GM12892 (cell line): Measurements from ENCODE around the gene NCAM2.

ENCODE experiments used
- DNase-seq: peaks from one replicate; pipeline ENCODE4 v3.0.0; 2011; ENCODE audit not compliant: insufficient read length
- FAIRE-seq: peaks from 2 replicates; lab custom pipeline; 2011; peaks lifted over from hg19 to GRCh38; lab: Jason Lieb, UNC
- POLR2A ChIP-seq: IDR thresholded peaks from 2 replicates; pipeline ENCODE4 v1.6.1; 2011; ENCODE audit warnings: low read depth, low read length, control low read depth
- POLR2AphosphoS5 ChIP-seq: IDR thresholded peaks from 2 replicates; pipeline ENCODE4 v1.6.1; 2011; ENCODE audit warnings: low read depth, low read length, control low read depth
- TAF1 ChIP-seq: IDR thresholded peaks from 2 replicates; pipeline ENCODE4 v1.6.1; 2011; ENCODE audit warnings: low read depth, mild to moderate bottlenecking, control low read depth, low read length, borderline replicate concordance

The NCAM2 gene

DNA sequence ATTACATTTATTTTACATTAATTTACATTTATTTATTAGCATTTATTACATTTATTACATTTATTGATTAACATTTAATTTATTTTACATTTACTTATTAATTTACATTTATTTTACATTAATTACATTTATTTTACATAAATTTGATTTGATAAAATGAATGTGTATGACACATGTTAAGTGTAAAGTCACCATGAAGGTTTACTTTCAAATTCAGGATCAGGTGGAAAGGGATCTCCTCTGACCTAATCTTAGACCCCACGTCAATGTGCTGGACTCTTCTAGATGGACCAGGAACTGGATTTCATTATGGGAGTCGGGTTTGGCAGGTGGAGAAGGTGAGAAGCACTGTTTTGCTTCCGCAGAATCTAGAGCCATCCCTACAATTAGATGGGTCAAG is 76.1 kb downstream of the NCAM2 start:
- no peak for DNase-seq
- FAIRE-seq, result no peak
- no peak for TF ChIP-seq TAF1

DNA sequence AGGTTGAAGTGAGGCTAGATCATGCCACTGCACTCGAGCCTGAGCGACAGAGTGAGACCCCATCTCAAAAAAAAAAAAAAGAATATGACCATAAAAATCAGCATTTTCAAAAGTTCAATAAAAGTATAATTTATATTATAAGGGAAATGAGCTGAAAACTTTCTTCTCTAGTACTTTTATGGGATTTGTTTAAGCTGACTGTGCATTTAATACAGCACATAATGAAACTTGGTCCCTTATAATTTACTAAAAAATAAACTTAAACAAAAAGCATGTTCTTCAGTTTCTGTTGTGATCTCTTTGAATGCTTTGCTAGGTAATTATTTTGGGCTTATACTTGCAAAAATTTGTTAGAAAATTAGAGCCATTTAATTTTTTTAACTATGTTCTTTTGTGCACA is 77.8 kb downstream of the NCAM2 start:
- no peak for FAIRE-seq

DNA sequence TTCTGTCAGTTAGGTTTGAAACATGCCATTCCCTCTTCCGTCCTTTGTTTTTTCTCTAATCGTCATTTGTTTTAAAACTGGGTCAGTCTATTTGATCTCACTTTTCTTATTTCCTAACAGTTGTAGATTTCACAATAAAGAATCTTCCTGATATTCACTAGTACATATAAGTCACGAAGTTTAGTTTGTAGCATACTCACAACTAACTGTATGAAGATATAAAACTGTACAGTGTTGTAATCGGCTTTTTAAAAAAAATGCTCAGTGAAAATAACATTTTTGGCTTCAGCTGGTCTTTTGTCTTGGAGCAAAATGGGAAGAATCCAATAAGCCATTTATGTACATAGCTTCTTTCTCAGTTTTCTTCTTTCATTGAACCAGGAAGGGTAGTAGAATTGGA is 78.3 kb downstream of the NCAM2 start:
- no peak for FAIRE-seq
- no peak for DNase-seq
- TF ChIP-seq TAF1, result no peak
- TF ChIP-seq POLR2AphosphoS5, result no peak
- no peak for TF ChIP-seq POLR2A

More for the DNA sequence above, 77.8 kb downstream of the NCAM2 start:
- DNase-seq, result no peak
- TF ChIP-seq POLR2AphosphoS5, result no peak
- no peak for TF ChIP-seq POLR2A
- no peak for TF ChIP-seq TAF1

DNA sequence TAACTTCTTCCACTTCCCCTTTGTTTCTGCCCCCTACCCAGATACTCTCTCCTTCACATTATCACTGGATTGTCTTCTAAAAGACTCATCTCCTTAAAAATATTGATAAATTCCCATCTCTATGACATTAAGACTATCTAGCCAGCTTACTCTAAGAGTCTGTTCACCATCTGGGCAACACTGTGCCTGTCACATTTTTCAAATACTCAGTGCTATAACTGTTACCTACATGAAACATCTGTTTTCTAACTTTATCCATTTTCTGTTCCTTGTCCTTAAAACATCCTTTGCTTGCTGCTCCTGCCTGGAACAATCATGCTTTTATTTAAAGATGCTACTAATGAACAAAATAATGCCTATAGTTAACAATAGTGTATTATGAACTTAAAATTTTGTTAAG is 81.4 kb downstream of the NCAM2 start:
- DNase-seq, result no peak
- TF ChIP-seq POLR2AphosphoS5 (no peak), TAF1 (no peak), POLR2A (no peak)
- FAIRE-seq, result no peak

- DNase-seq (no peak), FAIRE-seq (no peak)
- TF ChIP-seq POLR2AphosphoS5 (no peak), TAF1 (no peak), POLR2A (no peak)
Observed at GRCh38 chr21:21084179-21084578, 86.0 kb downstream of the NCAM2 start.

DNA sequence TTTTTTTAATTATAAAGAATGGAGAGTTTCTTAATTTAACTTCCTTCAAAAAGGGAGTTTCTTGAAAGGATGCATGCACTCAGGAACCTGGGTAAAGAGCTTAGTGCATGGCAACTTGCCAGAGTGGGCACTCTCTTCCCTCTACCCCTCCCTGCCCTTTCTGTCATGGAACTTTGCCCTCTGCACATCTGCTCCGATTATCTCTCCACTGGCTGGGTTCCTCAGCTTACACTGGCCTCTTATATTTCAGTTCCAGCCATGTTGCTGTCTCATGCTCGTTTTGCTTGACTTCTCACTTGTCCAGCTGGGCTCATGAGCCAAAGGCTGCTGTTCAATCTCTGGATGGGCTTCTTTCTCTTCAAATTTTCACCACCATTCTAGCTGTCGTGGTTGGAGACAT is 87.0 kb downstream of the NCAM2 start:
- TF ChIP-seq TAF1 (no peak), POLR2A (no peak), POLR2AphosphoS5 (no peak)
- DNase-seq (no peak), FAIRE-seq (no peak)

- FAIRE-seq (no peak), DNase-seq (no peak)
- TF ChIP-seq POLR2A, result no peak
- no peak for TF ChIP-seq POLR2AphosphoS5
Observed at GRCh38 chr21:21096956-21097355, 98.7 kb downstream of the NCAM2 start.

DNA sequence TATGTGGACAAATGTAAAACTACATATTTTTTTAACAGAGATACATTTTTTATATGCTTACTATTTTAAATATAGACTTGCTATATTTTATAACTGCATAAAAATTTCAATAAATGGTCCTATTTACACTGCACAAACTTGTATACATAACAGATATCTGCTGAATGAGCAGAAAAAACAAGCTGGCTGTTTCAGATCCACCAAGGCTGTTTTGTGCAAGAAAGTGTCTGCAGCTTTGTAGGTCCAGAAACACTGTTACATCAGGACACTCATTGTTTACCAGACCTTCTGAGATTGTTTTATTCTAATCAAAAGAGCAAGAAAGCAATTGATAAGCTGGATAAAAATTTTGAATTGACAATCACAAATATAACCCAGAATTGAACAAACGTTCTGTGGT is 99.3 kb downstream of the NCAM2 start:
- TF ChIP-seq POLR2AphosphoS5 (no peak), POLR2A (no peak)
- DNase-seq, result no peak
- no peak for FAIRE-seq

DNA sequence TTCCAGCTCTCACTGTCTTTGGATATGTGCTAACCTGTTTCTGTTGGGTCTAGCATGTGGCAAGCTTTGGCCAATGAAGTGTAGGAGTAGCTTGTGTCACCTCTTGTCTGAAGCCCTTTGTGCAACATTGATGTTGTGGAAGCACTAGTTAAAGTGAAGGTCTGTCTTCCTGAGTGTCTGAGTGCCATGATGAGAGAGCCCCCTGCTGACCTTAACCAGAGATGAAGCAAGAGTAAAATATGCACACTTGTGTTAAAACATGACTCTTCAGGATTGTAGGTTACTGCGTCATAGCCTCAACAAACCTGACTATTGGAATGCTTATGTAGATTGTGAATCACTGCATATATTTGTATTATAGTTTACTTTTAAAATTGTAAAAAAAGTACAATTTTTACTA is 103.7 kb downstream of the NCAM2 start:
- FAIRE-seq (no peak), DNase-seq (no peak)
- TF ChIP-seq POLR2AphosphoS5 (no peak), TAF1 (no peak), POLR2A (no peak)

- FAIRE-seq (no peak), DNase-seq (no peak)
- no peak for TF ChIP-seq POLR2AphosphoS5
- TF ChIP-seq POLR2A, result no peak
- TF ChIP-seq TAF1, result no peak
Observed at GRCh38 chr21:21102896-21103295, 104.7 kb downstream of the NCAM2 start.

- DNase-seq (no peak), FAIRE-seq (no peak)
- TF ChIP-seq POLR2A (no peak), TAF1 (no peak), POLR2AphosphoS5 (no peak)
Observed at GRCh38 chr21:21103692-21104091, 105.5 kb downstream of the NCAM2 start.

DNA sequence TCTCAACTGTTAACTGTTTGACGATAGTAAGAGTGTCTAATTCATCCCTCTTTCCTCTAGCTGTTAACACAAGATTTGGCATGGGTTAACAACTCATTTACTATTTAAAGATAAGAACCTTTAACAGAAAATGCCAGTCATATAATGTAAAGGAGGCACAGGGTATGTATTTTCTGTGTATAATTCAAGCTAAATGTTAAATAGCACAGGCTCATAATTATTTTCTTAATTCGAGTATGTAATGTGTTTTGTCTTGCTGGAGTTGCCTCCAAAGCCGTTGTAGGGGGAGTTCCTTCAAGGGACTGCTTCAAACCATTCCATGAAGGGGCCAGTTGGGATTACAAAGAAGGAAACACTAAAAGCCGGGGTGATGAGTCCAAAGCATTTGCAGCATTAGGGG is 111.5 kb downstream of the NCAM2 start:
- no peak for FAIRE-seq
- DNase-seq, result no peak
- no peak for TF ChIP-seq POLR2AphosphoS5
- TF ChIP-seq POLR2A, result no peak
- no peak for TF ChIP-seq TAF1

DNA sequence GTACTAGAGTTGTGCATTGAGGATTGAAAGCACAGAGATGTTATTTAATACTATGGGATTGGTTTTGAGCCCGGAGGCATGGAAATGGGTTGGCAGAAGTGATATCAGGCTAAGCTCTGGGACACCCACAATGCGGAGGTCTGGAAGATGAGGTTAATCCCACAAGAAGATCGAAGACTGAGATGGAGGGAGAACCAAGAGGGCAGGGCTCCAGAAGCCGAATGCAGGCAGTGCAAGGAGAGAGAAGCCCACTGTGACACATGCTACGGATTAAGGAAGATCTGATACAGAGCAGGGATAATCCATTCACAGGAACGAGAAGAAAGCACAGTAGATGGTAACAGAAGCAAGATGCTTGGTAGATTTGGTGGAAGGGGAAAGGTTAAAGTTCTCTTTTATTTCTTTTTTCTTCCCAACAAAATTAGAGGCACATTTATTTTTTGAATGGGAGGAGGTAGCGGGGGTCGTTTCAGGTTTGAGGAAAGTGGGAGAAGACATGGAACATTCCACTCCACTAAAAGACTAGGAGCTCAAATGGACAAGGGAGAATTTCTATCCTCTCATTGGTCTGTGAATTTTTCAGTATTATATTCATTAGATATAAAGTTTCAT is 113.2 kb downstream of the NCAM2 start:
- no peak for DNase-seq
- TF ChIP-seq POLR2AphosphoS5, result no peak
- no peak for TF ChIP-seq POLR2A
- TF ChIP-seq TAF1, result no peak
- FAIRE-seq, result no peak
